ES-I3 (cell line): ENCODE measurements around the gene S1PR2.
"Not testable (repeated sequence)": the region's sequence is repeated elsewhere in the genome, so short reads cannot be mapped to it uniquely, and the experiment has no call there.

Experiments used
- H3K36me3 ChIP-seq: 2 replicates; pipeline ENCODE4 v1.6.1; 2013; ENCODE audit warnings: mild to moderate bottlenecking, low read length, control low read depth, moderate library complexity; ENCODE audit not compliant: insufficient read depth
- H3K4me1 ChIP-seq: 2 replicates; pipeline ENCODE4 v1.6.1; 2013; ENCODE audit warnings: mild to moderate bottlenecking, control low read depth, low read length; ENCODE audit not compliant: insufficient read depth
- H3K9ac ChIP-seq: 2 replicates; pipeline ENCODE4 v1.6.1; 2013; ENCODE audit warnings: low read depth, mild to moderate bottlenecking, low read length, moderate library complexity
- H3K9me3 ChIP-seq: 2 replicates; pipeline ENCODE4 v1.6.1; 2013; ENCODE audit warnings: mild to moderate bottlenecking, low read length, moderate library complexity; ENCODE audit not compliant: control insufficient read depth, insufficient read depth

Gene S1PR2

DNA sequence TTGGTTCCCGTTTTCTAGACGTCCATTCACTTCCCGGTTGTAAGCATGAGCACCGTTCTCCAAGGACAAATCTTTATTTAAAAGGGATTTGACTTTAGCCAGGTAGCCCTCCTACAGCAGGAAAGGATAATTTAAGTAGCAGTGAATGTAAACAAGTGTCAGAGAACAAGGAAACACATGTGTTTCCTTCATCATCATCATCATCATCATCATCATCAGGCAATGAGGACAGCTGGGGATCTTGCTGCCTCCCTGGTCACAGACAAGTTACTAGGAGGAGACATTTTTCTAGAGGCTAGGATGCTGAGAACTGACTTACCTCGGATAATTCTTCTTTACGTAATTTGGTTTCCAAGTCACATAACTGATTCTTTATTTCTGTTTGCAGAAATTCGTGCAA lies 50.7 kb downstream of the S1PR2 start:
- no peaks in the 10 kb centered on the region for H3K4me1 ChIP-seq
- no peak overlapping the region for H3K9ac ChIP-seq
- H3K36me3 ChIP-seq: peaks cover 24% of the 10 kb centered on the region
- no peaks in the 10 kb centered on the region for H3K9me3 ChIP-seq

DNA sequence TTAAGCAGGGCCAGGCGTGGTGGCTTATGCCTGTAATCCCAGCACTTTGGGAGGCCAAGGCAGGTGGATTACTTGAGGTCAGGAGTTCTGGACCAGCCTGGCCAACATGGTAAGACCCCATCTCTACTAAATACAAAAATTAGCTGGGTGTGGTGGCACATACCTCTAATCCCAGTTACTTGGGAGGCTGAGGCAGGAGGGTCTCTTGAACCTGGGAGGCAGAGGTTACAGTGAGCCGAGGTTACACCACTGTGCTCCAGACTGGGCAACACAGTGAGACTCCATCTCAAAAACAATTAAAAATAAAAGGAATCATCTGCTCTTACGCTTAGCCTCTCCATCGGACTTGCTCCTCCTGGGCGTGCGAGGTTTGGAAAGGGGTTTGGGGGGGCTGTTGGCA lies 51.1 kb downstream of the S1PR2 start:
- H3K36me3 ChIP-seq: peaks cover 26% of the 10 kb centered on the region
- not testable (repeated sequence) for H3K4me1 ChIP-seq, H3K9ac ChIP-seq, H3K9me3 ChIP-seq

DNA sequence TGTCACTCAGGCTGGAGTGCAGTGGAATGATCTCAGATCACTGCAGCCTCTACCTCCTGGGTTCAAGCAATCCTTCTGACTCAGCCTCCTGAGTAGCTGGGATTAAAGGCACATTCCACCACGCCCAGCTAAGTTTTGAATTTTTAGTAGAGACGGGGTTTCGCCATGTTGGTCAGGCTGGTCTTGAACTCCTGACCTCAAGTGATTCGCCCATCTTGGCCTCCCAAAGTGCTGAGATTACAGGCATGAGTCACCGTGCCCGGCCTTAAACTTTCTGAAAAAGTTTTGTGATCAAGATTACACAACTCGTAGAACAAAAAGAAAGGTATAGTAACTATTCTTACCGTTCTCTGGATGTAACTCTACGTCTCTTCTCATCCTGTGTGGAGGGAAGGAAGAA lies 57.6 kb downstream of the S1PR2 start:
- Histone ChIP-seq H3K9ac (no peak overlapping the region), H3K36me3 (peaks cover 44% of the 10 kb centered on the region), H3K4me1 (no peaks in the 10 kb centered on the region), H3K9me3 (no peaks in the 10 kb centered on the region)
